HCT116 (cell line): ENCODE results near the gene UBAP2L. TPM values are rescaled to one million over a fixed set of nuclear protein-coding genes. Genes with fewer than 3 reads are reported as not detected.

Experiments
- ATAC-seq: fragments of 200-7000 bp; cut with Tn5 transposase; 2 replicates; pipeline ENCODE4 v1.9.1; 2020; ENCODE audit warnings: mild to moderate bottlenecking, moderate library complexity
- BruUV-seq: library from RNA; stranded (reverse); fragments of 400-500 nt; replicated peaks from 2 replicates; lab custom pipeline; 2021; lab: Mats Ljungman, UMichigan
- CTCF ChIA-PET: fragments of 300-600 bp; sonication (Branson Sonifier 250); formaldehyde crosslinking; loops from one replicate; lab custom pipeline; 2021; ENCODE audit warnings: antibody characterized with exemption; lab: Charles Lee
- POLR2A ChIA-PET: fragments of 300-600, 350-600 bp; sonication (Branson Sonifier 250); formaldehyde crosslinking; loops from one replicate; lab custom pipeline; 2021; ENCODE audit warnings: antibody characterized with exemption; lab: Charles Lee
- RAD21 ChIA-PET, 2 experiments: fragments of 300-600 bp; sonication (Branson Sonifier 250); formaldehyde crosslinking; loops; one replicate each; lab custom pipeline; 2023; ENCODE audit warnings: low total read pairs in 2 of 2; ENCODE audit not compliant: uncharacterized antibody in 2 of 2, unreplicated experiment in 2 of 2, low non-redundant PET in 1 of 2; lab: Charles Lee
- DNase-seq: peaks from one replicate; pipeline ENCODE4 v3.0.0-alpha.2; 2010; ENCODE audit warnings: low read depth, low spot score
- H2AFZ ChIP-seq: fragments of 200-600 bp; shearing (Covaris generic), sonication (generic); 2 replicates; pipeline ENCODE4 v1.6.1; 2017; ENCODE audit warnings: low read depth, mixed run types, mixed read lengths, antibody characterized with exemption, low read length; ENCODE audit not compliant: poor library complexity, severe bottlenecking
- H3K27ac ChIP-seq: 2 replicates; pipeline ENCODE4 v1.5.1; 2012; ENCODE audit warnings: low read depth, low read length
- H3K27me3 ChIP-seq: fragments of 200-600 bp; sonication (generic); 2 replicates; pipeline ENCODE4 v1.6.1; 2016; ENCODE audit warnings: mixed run types, low read length, mixed read lengths; ENCODE audit not compliant: insufficient read depth
- H3K36me3 ChIP-seq, 2 experiments: fragments of 200-500 bp in 1 of 2; fragments of 200-600 bp in 1 of 2; sonication (Bioruptor generic) in 1 of 2; sonication (generic) in 1 of 2; 2 replicates each; pipeline versions ENCODE4 v1.5.1 to v1.6.1; 2014 to 2016; ENCODE audit warnings: low read length in 2 of 2, inconsistent platforms in 1 of 2, mixed read lengths in 1 of 2, mixed run types in 1 of 2; ENCODE audit not compliant: insufficient read depth in 2 of 2, control insufficient read depth in 1 of 2
- H3K4me1 ChIP-seq, 2 experiments: fragments of 200-600 bp in 1 of 2; sonication (generic) in 1 of 2; 2 replicates each; pipeline versions ENCODE4 v1.5.1 to v1.6.1; 2012 to 2017; ENCODE audit warnings: low read length in 2 of 2, inconsistent platforms in 1 of 2, mild to moderate bottlenecking in 1 of 2, mixed read lengths in 1 of 2, mixed run types in 1 of 2, moderate library complexity in 1 of 2; ENCODE audit not compliant: insufficient read depth in 2 of 2, control insufficient read depth in 1 of 2
- H3K4me2 ChIP-seq: fragments of 200-600 bp; sonication (generic); 2 replicates; pipeline ENCODE4 v1.6.1; 2017; ENCODE audit warnings: mixed run types, low read length, mixed read lengths
- H3K4me3 ChIP-seq, 2 experiments: fragments of 200-600 bp in 1 of 2; sonication (generic) in 1 of 2; replicated peaks in 1 of 2; 2 replicates each; pipeline ENCODE4 v1.5.1; 2011 to 2016; ENCODE audit warnings: low read length in 2 of 2, control low read depth in 1 of 2, low read depth in 1 of 2, mild to moderate bottlenecking in 1 of 2, mixed read lengths in 1 of 2, mixed run types in 1 of 2
- H3K79me2 ChIP-seq: fragments of 200-600 bp; sonication (generic); 2 replicates; pipeline ENCODE4 v1.6.1; 2017; ENCODE audit warnings: mild to moderate bottlenecking, mixed run types, low read length, moderate library complexity, mixed read lengths; ENCODE audit not compliant: insufficient read depth
- H3K9ac ChIP-seq: fragments of 200-600 bp; sonication (generic); 2 replicates; pipeline ENCODE4 v1.6.1; 2016; ENCODE audit warnings: low read length, mixed read lengths
- H3K9me2 ChIP-seq: fragments of 200-600 bp; sonication (generic), shearing (Covaris generic); 2 replicates; pipeline ENCODE4 v1.6.1; 2017; ENCODE audit warnings: mixed run types, mild to moderate bottlenecking, moderate library complexity; ENCODE audit not compliant: insufficient read depth
- H3K9me3 ChIP-seq, 2 experiments: fragments of 200-500 bp in 1 of 2; fragments of 200-600 bp in 1 of 2; sonication (Bioruptor generic) in 1 of 2; sonication (generic) in 1 of 2; 2 replicates each; pipeline ENCODE4 v1.6.1; 2014 to 2017; ENCODE audit warnings: low read length in 2 of 2, mixed read lengths in 2 of 2, inconsistent platforms in 1 of 2, low read depth in 1 of 2, mild to moderate bottlenecking in 1 of 2, mixed run types in 1 of 2, moderate library complexity in 1 of 2; ENCODE audit not compliant: control insufficient read depth in 1 of 2, insufficient read depth in 1 of 2
- H4K20me1 ChIP-seq: fragments of 200-600 bp; sonication (generic), shearing (Covaris generic); 2 replicates; pipeline ENCODE4 v1.6.1; 2017; ENCODE audit warnings: mixed run types, mild to moderate bottlenecking, moderate library complexity; ENCODE audit not compliant: insufficient read depth
- EGR1 ChIP-seq: IDR thresholded peaks from 2 replicates; pipeline ENCODE4 v1.6.1; 2012; ENCODE audit warnings: low read depth
- ELF1 ChIP-seq: IDR thresholded peaks from 2 replicates; pipeline ENCODE4 v1.6.1; 2012; ENCODE audit warnings: low read depth, borderline replicate concordance
- EZH2phosphoT487 ChIP-seq: fragments of 200-600 bp; IDR thresholded peaks from 2 replicates; pipeline ENCODE4 v1.6.1; 2018; ENCODE audit warnings: antibody characterized with exemption, borderline replicate concordance
- POLR2AphosphoS5 ChIP-seq: IDR thresholded peaks from 2 replicates; pipeline ENCODE4 v1.6.1; 2011; ENCODE audit warnings: mild to moderate bottlenecking, low read depth, low read length, moderate library complexity
- RAD21 ChIP-seq: IDR thresholded peaks from 2 replicates; pipeline ENCODE4 v1.6.1; 2012; ENCODE audit warnings: low read depth, mild to moderate bottlenecking
- SP1 ChIP-seq: IDR thresholded peaks from 2 replicates; pipeline ENCODE4 v1.6.1; 2012; ENCODE audit warnings: low read depth
- SRF ChIP-seq: IDR thresholded peaks from 2 replicates; pipeline ENCODE4 v1.6.1; 2012; ENCODE audit warnings: low read depth
- TCF7L2 ChIP-seq: IDR thresholded peaks from 2 replicates; pipeline ENCODE4 v1.7.0; 2011; ENCODE audit warnings: borderline replicate concordance, inconsistent platforms; ENCODE audit not compliant: insufficient read depth, insufficient read length; ENCODE audit errors: extremely low read depth
- YY1 ChIP-seq: IDR thresholded peaks from 2 replicates; pipeline ENCODE4 v1.6.1; 2011; ENCODE audit warnings: low read length, low read depth, moderate library complexity, mild to moderate bottlenecking; ENCODE audit not compliant: insufficient replicate concordance; ENCODE audit errors: extremely low read depth
- ZFX ChIP-seq: fragments of 450-650 bp; IDR thresholded peaks from 2 replicates; pipeline ENCODE4 v1.6.1; 2017
- ZNF274 ChIP-seq: fragments of 200-500 bp; sonication (Bioruptor generic); IDR thresholded peaks from 2 replicates; pipeline ENCODE4 v1.6.1; 2014; ENCODE audit warnings: mild to moderate bottlenecking, low read depth, low read length, inconsistent platforms
- intact Hi-C: fragments of 100-400 bp; cut with micrococcal nuclease; formaldehyde crosslinking; loops from 2 replicates; pipeline ENCODE4 v1.10.0; 2022
- total RNA-seq: library from RNA; stranded (reverse); gene quantifications from one replicate; pipeline ENCODE4 v1.2.1, GENCODE V29; 2021; ENCODE audit not compliant: unreplicated experiment
- TF ChIP-seq, protein P1 (sequence below): IDR thresholded peaks from 2 replicates; pipeline ENCODE4 v1.6.1; 2012
- TF ChIP-seq, protein P2 (sequence below): IDR thresholded peaks from 2 replicates; pipeline ENCODE4 v1.6.1; 2012
- TF ChIP-seq, protein P3 (sequence below): IDR thresholded peaks from 2 replicates; pipeline ENCODE4 v1.6.1; 2012; ENCODE audit warnings: low read depth

UBAP2L gene
- total RNA-seq, 1 experiment from 2014 or later, result 189 TPM

GRCh38 chr1:154256686-154257085, 35.9 kb downstream of the UBAP2L start:
- peaks cover 20% of the 10 kb centered on the region; the same call in 1 of the 2 replicates for H3K79me2 ChIP-seq
- no peaks in the 10 kb centered on the region for H3K9me3 ChIP-seq
- TF ChIP-seq, protein P1, sequence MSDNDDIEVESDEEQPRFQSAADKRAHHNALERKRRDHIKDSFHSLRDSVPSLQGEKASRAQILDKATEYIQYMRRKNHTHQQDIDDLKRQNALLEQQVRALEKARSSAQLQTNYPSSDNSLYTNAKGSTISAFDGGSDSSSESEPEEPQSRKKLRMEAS, result no peak
- no peak overlapping the region for H2AFZ ChIP-seq
- H3K27ac ChIP-seq, result no peak overlapping the region
- H3K9ac ChIP-seq, result no peak overlapping the region
- no peaks in the 10 kb centered on the region for H3K27me3 ChIP-seq
- DNase-seq, result no peak
- BruUV-seq, result no TSS peak
- no peak overlapping the region for H3K4me3 ChIP-seq
- ATAC-seq, result no peak
- H4K20me1 ChIP-seq, result peaks cover 4% of the 10 kb centered on the region; the same call in 1 of the 2 replicates
- no peak overlapping the region for H3K4me2 ChIP-seq
- intact Hi-C loops, result no loop called here
- H3K4me1 ChIP-seq, result no peaks in the 10 kb centered on the region
- H3K9me2 ChIP-seq, result no peaks in the 10 kb centered on the region
- POLR2A ChIA-PET, result interaction anchor here (1.4 kb wide), 1 partner anchor 36 kb away, joined by 3 read pairs; a partner anchor contains a TSS
- RAD21 ChIA-PET, result no interaction called here
- CTCF ChIA-PET, result no interaction called here
- H3K36me3 ChIP-seq, result peaks cover 71 to 79% of the 10 kb centered on the region in 2 experiments

DNA sequence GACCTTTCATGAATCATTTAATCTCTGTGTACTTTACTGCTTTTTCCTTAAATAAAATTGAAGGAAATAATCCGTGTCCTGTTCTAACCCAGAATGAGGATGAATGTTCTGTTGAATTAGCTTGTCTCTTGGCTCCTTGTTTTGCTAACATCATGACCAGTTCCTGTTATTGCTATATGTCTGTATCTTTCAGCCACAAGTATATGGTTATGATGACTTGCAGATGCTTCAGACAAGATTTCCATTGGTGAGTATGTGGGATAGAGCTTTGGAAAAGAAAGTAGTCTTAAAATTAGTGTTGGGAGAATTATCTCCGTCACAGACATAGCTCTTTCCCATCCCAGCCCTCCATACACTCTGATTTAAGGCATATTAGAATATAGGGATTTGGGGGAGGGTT, 38.0 kb downstream of the UBAP2L start:
- no peak overlapping the region for H3K4me2 ChIP-seq
- intact Hi-C loops, result no loop called here
- no peaks in the 10 kb centered on the region for H3K4me1 ChIP-seq
- peaks cover 4% of the 10 kb centered on the region; the same call in 1 of the 2 replicates for H4K20me1 ChIP-seq
- H3K9ac ChIP-seq, result no peak overlapping the region
- H2AFZ ChIP-seq, result no peak overlapping the region
- ChIA-PET POLR2A (no interaction called here), RAD21 (no interaction called here), CTCF (interaction anchor here (0.6 kb wide), 1 partner anchor 67 kb away, joined by 3 read pairs; no protein-coding TSS in a partner anchor)
- no peak overlapping the region for H3K4me3 ChIP-seq
- no peak for DNase-seq
- H3K36me3 ChIP-seq, result peaks cover 81 to 94% of the 10 kb centered on the region in 2 experiments
- H3K79me2 ChIP-seq, result peaks cover 20% of the 10 kb centered on the region; the same call in 1 of the 2 replicates
- no peak for TF ChIP-seq TCF7L2
- no peak for TF ChIP-seq EZH2phosphoT487
- TF ChIP-seq POLR2AphosphoS5, result no peak
- no peak for TF ChIP-seq SRF
- TF ChIP-seq, protein P1, result no peak
- TF ChIP-seq EGR1, result no peak
- no peak for TF ChIP-seq RAD21
- TF ChIP-seq, protein P2, sequence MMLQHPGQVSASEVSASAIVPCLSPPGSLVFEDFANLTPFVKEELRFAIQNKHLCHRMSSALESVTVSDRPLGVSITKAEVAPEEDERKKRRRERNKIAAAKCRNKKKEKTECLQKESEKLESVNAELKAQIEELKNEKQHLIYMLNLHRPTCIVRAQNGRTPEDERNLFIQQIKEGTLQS, result no peak
- TF ChIP-seq, protein P3, sequence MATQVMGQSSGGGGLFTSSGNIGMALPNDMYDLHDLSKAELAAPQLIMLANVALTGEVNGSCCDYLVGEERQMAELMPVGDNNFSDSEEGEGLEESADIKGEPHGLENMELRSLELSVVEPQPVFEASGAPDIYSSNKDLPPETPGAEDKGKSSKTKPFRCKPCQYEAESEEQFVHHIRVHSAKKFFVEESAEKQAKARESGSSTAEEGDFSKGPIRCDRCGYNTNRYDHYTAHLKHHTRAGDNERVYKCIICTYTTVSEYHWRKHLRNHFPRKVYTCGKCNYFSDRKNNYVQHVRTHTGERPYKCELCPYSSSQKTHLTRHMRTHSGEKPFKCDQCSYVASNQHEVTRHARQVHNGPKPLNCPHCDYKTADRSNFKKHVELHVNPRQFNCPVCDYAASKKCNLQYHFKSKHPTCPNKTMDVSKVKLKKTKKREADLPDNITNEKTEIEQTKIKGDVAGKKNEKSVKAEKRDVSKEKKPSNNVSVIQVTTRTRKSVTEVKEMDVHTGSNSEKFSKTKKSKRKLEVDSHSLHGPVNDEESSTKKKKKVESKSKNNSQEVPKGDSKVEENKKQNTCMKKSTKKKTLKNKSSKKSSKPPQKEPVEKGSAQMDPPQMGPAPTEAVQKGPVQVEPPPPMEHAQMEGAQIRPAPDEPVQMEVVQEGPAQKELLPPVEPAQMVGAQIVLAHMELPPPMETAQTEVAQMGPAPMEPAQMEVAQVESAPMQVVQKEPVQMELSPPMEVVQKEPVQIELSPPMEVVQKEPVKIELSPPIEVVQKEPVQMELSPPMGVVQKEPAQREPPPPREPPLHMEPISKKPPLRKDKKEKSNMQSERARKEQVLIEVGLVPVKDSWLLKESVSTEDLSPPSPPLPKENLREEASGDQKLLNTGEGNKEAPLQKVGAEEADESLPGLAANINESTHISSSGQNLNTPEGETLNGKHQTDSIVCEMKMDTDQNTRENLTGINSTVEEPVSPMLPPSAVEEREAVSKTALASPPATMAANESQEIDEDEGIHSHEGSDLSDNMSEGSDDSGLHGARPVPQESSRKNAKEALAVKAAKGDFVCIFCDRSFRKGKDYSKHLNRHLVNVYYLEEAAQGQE, result no peak
- no peak for TF ChIP-seq YY1
- TF ChIP-seq SP1, result no peak
- no peak for TF ChIP-seq ELF1
- no peak for TF ChIP-seq ZFX
- TF ChIP-seq ZNF274, result no peak
- H3K9me3 ChIP-seq, result no peaks in the 10 kb centered on the region
- no peak overlapping the region for H3K27ac ChIP-seq
- no peaks in the 10 kb centered on the region for H3K27me3 ChIP-seq
- H3K9me2 ChIP-seq, result no peaks in the 10 kb centered on the region
- ATAC-seq, result no peak
- no TSS peak for BruUV-seq
